GM19468 (cell line): Measurements from ENCODE around the gene KRTAP9-9.
"Not testable (repeated sequence)": the region's sequence is repeated elsewhere in the genome, so short reads cannot be mapped to it uniquely, and the experiment has no call there.

ENCODE experiments used
- ATAC-seq: cut with Tn5 transposase; IDR thresholded peaks from one replicate; pipeline ENCODE4 v1.9.1; 2021; ENCODE audit warnings: mild to moderate bottlenecking, moderate library complexity, moderate number of reproducible peaks; ENCODE audit not compliant: unreplicated experiment; ENCODE audit errors: extremely low read depth

Gene KRTAP9-9

DNA sequence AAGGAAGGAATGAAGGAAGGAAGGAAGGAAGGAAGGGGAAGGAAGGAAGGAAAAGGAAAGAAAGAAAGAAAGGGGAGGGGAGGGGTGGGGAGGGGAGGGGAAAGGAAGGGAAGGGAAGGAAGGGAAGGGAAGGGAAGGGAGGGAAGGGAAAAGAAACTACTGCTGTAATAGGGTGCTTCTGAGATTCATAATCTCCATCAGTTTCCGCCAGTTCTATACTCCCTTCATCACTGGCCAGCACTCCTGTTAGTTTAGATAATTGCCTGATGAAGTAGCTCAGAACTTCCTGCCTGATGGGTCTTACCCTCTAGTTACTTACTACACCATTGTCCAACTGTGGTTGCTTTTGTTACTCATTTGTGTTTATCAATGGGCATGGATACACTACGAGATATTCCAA lies 8.0 kb downstream of the KRTAP9-9 start:
- no peak for ATAC-seq

DNA sequence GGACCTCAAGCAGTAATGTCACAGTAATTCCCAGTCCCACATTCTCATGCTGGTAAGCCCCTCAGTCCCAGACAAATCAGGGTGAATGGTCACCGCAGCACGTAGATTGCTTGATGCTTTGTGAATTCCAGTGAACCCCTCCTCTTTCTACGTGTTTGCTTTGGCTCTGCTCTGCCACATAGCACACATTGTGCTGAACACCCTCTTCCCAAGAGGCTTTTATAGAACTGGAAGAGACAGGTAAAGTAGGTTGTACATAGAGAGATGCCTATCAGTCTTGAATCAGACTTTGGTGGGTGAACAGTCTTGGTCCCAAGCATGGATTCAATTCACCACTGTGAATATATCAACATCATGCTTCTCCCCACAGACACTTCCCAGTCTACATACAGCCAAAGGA lies 9.4 kb downstream of the KRTAP9-9 start:
- no peak for ATAC-seq

GRCh38 chr17:41265078-41265477 lies 9.9 kb downstream of the KRTAP9-9 start, which contains the start of gene KRTAP9-6:
TSS of gene KRTAP9-6 (plus strand) at chr17:41265378. CDS start at chr17:41265378, 0 bp downstream.
- ATAC-seq: no peak

- no peak for ATAC-seq
These were observed 12.5 kb downstream of the KRTAP9-9 start for GRCh38 chr17:41267711-41268110.

DNA sequence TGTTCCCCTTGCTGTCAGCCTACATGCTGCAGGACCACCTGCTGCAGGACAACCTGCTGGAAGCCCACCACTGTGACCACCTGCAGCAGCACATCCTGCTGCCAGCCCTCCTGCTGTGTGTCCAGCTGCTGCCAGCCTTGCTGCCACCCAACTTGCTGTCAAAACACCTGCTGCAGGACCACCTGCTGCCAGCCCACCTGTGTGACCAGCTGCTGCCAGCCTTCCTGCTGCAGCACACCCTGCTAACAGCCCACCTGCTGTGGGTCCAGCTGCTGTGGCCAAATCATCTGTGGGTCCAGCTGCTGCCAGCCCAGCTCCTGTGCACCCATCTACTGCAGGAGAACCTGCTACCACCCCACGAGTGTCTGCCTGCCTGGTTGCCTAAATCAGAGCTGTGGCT lies 16.1 kb downstream of the KRTAP9-9 start:
- not testable (repeated sequence) for ATAC-seq

- no peak for ATAC-seq
These were observed 16.7 kb downstream of the KRTAP9-9 start for GRCh38 chr17:41271858-41272257.

DNA sequence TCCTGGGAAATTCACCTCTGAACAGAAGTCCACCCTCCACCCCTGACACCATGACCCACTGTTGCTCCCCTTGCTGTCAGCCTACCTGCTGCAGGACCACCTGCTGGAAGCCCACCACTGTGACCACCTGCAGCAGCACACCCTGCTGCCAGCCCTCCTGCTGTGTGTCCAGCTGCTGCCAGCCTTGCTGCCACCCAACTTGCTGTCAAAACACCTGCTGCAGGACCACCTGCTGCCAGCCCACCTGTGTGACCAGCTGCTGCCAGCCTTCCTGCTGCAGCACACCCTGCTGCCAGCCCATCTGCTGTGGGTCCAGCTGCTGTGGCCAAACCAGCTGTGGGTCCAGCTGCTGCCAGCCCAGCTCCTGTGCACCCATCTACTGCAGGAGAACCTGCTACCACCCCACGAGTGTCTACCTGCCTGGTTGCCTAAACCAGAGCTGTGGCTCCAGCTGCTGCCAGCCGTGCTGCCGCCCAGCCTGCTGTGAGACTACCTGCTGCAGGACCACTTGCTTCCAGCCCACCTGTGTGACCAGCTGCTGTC lies 20.5 kb downstream of the KRTAP9-9 start, which contains the start of gene KRTAP9-7:
KRTAP9-7 (plus strand) TSS at position 51 of the 543 bp plus-strand sequence; CDS start at position 51, 0 bp downstream.
- not testable (repeated sequence) for ATAC-seq

GRCh38 chr17:41278176-41278955 lies 23.2 kb downstream of the KRTAP9-9 start:
- no peak for ATAC-seq

GRCh38 chr17:41284043-41284442 lies 28.9 kb downstream of the KRTAP9-9 start:
- no peak for ATAC-seq

DNA sequence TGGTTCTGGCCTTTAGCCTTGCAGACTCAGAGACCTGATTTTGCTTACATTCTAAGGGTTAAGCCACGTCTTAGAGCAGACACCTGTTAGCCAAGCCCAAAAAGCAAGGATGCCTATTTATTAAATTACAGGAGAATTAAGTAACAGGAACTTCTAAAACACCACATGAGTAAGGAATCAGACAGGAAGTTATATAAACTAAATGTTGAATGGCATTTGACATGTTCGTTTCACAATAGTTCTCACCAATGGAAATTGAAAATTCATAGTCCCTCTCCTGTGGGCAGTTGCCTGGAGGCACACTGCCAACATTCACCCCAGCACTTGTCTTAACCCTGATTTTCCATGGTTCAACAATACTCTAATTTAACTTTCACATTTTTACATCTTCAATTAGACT lies 29.4 kb downstream of the KRTAP9-9 start:
- ATAC-seq: no peak

GRCh38 chr17:41287050-41287449 lies 31.9 kb downstream of the KRTAP9-9 start:
- ATAC-seq: no peak

DNA sequence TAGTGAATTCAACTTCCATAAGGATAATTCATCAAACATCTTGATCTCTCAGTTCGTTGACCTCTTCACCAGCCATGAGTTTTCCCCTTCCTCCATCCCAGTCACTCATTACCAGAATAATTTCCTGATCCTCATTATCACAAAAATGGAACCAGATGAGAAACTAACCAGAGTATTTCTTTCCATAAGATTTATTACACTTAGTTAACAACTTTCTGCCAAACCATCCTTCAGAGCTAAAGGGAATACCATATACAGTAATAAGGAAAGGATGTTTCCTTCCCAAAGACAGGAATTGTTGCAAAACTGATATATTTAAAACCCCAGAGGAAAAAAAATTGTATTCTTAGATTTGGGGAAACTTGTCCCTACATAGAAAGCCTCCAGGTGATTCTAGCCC lies 38.8 kb downstream of the KRTAP9-9 start:
- ATAC-seq: no peak

- no peak for ATAC-seq
These were observed 41.7 kb downstream of the KRTAP9-9 start for GRCh38 chr17:41296846-41297245.

- no peak for ATAC-seq
These were observed 43.4 kb downstream of the KRTAP9-9 start for GRCh38 chr17:41298458-41299135.

DNA sequence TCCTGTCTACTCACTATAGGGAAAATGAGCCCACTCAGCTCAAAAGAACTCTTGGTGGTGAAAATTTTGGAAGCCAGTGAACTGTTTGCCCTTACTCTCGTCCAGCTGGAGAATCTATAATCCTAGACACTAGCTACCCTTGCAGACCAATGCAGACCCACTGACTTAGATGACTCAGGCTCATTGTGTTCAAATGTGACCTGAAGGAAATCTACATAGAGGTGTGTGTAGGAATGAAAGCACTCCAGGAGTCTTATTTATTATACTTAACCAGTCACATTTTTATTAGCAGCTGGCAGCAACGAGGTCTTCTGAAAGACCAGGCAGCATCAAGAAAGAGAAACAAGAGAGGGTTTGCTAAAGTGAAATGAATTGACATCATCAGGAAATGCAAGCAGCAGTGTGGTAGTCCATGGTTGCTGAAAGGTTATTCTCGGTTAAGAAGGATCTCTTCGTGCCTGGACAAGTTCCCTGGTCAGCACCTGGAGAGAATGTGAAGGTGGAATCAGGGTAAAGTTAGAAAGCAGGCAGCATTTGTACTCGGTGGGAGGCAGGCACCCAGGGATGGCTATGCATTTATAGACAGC lies 46.1 kb downstream of the KRTAP9-9 start:
- no peak for ATAC-seq

GRCh38 chr17:41301916-41302901 lies 47.0 kb downstream of the KRTAP9-9 start, which contains the start of gene KRTAP29-1:
TSS of gene KRTAP29-1 (minus strand) at chr17:41302851. CDS start at chr17:41302851, 0 bp downstream.
- no peak for ATAC-seq

DNA sequence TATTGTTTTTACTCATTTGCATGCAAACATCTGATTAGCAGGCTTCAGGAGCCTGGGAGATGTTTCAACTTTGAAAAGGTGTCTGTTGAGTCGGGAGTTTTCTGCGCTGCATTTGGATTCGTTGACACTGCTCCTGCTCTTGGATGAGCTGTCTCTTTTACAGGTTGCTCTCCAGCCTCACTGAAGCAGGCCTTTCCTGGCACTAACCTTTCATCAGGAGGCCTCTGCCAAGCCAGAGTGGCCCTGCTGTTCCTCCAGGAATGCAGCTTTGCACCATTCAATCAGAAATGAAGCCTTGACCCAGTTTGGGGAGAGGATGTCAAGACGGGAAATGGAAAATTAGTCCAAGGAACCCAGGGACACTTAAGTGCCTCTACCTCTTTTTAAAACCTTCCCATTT lies 47.8 kb downstream of the KRTAP9-9 start:
- ATAC-seq: no peak

DNA sequence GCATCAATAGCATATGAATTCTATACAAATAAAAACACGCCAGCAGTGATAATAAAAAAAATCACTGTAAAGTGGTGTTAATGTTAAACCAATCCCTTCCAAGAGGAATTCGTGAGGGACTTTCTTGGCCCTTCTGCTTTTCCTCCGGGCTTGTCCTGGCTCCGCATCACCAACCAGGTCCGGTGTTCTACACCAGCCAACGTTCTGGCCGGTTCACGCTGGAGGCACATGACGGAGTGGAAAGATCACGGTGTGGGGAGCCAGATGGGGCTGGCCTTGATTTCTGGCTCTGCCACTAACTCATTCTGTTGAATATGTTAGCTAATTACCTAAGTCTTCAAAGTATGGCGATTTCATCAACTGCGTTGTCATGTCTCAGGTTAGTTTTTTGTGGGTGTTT lies 48.9 kb downstream of the KRTAP9-9 start:
- no peak for ATAC-seq
